ENCODE measurements around the gene TUBB4B.

Gene TUBB4B

GRCh38 chr9:137213160-137214060, 27.7 kb upstream of the TUBB4B start:
- no peak for DNase-seq (ENCODE audit: low read depth)

- DNase-seq (ENCODE audit: low read depth): no peak
Observed at GRCh38 chr9:137214620-137215019, 26.5 kb upstream of the TUBB4B start.

GRCh38 chr9:137215196-137215986, 25.7 kb upstream of the TUBB4B start:
- no peak for DNase-seq (ENCODE audit: low read depth)

GRCh38 chr9:137216188-137216965, 24.7 kb upstream of the TUBB4B start:
- no peak for DNase-seq (ENCODE audit: low read depth)

- DNase-seq (ENCODE audit: low read depth): no peak
Observed at GRCh38 chr9:137217276-137218211, 23.5 kb upstream of the TUBB4B start.

- no peak for DNase-seq (ENCODE audit: low read depth)
Observed at GRCh38 chr9:137218212-137218753, 22.8 kb upstream of the TUBB4B start.

- no peak for DNase-seq (ENCODE audit: low read depth)
Observed at GRCh38 chr9:137218754-137219271, 22.3 kb upstream of the TUBB4B start.

GRCh38 chr9:137219757-137220316, 21.2 kb upstream of the TUBB4B start:
- no peak for DNase-seq (ENCODE audit: low read depth)

GRCh38 chr9:137220317-137221094, 20.6 kb upstream of the TUBB4B start:
- DNase-seq (ENCODE audit: low read depth): no peak

GRCh38 chr9:137221095-137221505, 20.0 kb upstream of the TUBB4B start:
- no peak for DNase-seq (ENCODE audit: low read depth)

GRCh38 chr9:137221506-137222111, 19.5 kb upstream of the TUBB4B start:
- DNase-seq (ENCODE audit: low read depth): no peak

GRCh38 chr9:137222190-137223077, 18.7 kb upstream of the TUBB4B start, which contains the start of gene RNF208:
Gene RNF208, minus strand, starts transcription at chr9:137222240. Its CDS starts 1,028 bp downstream, at chr9:137221212.
- DNase-seq (ENCODE audit: low read depth): no peak

- peak; percentile 97 for DNase-seq (ENCODE audit: low read depth)
Observed at GRCh38 chr9:137223078-137223970, 17.8 kb upstream of the TUBB4B start.

- DNase-seq (ENCODE audit: low read depth): no peak
Observed at GRCh38 chr9:137224830-137225694, 16.0 kb upstream of the TUBB4B start, which contains the start of gene CYSRT1. Gene CYSRT1, plus strand, starts transcription at chr9:137225174. Its CDS starts 448 bp downstream, at chr9:137225622.

GRCh38 chr9:137225699-137226331, 15.3 kb upstream of the TUBB4B start:
- DNase-seq (ENCODE audit: low read depth): no peak
